H1 (cell line): ENCODE results near the gene TEX264. TPM values are rescaled to one million over a fixed set of nuclear protein-coding genes. Genes with fewer than 3 reads are reported as not detected.

Experiments
- CTCF ChIA-PET: fragments of 300-600 bp; sonication (Branson Sonifier 250); formaldehyde crosslinking; loops from one replicate; lab custom pipeline; 2021; ENCODE audit not compliant: partially characterized antibody; lab: Charles Lee
- POLR2A ChIA-PET: fragments of 300-600 bp; sonication (Branson Sonifier 250); formaldehyde crosslinking; loops from one replicate; lab custom pipeline; 2021; ENCODE audit warnings: inconsistent platforms; ENCODE audit not compliant: partially characterized antibody; lab: Charles Lee
- DNase-seq, 2 experiments: peaks; one replicate each; pipeline versions ENCODE4 v3.0.0 to v3.0.0-alpha.2; 2010 to 2022; ENCODE audit warnings: low spot score in 2 of 2, low read depth in 1 of 2, mixed read lengths in 1 of 2
- FAIRE-seq: peaks from 2 replicates; lab custom pipeline; 2011; peaks lifted over from hg19 to GRCh38; lab: Jason Lieb, UNC
- H2AFZ ChIP-seq: 2 replicates; pipeline ENCODE4 v1.8.1; 2012; ENCODE audit warnings: low read length, inconsistent platforms
- H2AK5ac ChIP-seq: 2 replicates; pipeline ENCODE4 v1.6.1; 2013; ENCODE audit warnings: low read depth, low read length
- H2BK120ac ChIP-seq: replicated peaks from 2 replicates; pipeline ENCODE3; 2013; ENCODE audit warnings: low read depth, low read length, inconsistent platforms
- H2BK12ac ChIP-seq: 2 replicates; pipeline ENCODE4 v1.6.1; 2013; ENCODE audit warnings: low read depth, low read length
- H2BK15ac ChIP-seq: 2 replicates; pipeline ENCODE4 v1.6.1; 2013; ENCODE audit warnings: low read length
- H2BK20ac ChIP-seq: 2 replicates; pipeline ENCODE4 v1.6.1; 2013; ENCODE audit warnings: low read length
- H2BK5ac ChIP-seq: 2 replicates; pipeline ENCODE4 v1.6.1; 2013; ENCODE audit warnings: low read depth, low read length
- H3K14ac ChIP-seq: 2 replicates; pipeline ENCODE4 v1.6.1; 2013; ENCODE audit warnings: inconsistent platforms; ENCODE audit not compliant: insufficient read length
- H3K18ac ChIP-seq: 2 replicates; pipeline ENCODE4 v1.6.1; 2013; ENCODE audit warnings: low read length; ENCODE audit errors: extremely low read depth
- H3K23ac ChIP-seq: 2 replicates; pipeline ENCODE4 v1.6.1; 2013; ENCODE audit warnings: inconsistent platforms; ENCODE audit not compliant: insufficient read length
- H3K23me2 ChIP-seq: 2 replicates; pipeline ENCODE4 v1.6.1; 2013; ENCODE audit warnings: low read depth, low read length
- H3K27ac ChIP-seq: 2 replicates; pipeline ENCODE4 v1.6.1; 2011; ENCODE audit warnings: low read depth, low read length, inconsistent platforms
- H3K27me3 ChIP-seq, 4 experiments: replicated peaks in 1 of 4; 1 replicate in 1 of 4; 2 replicates in 3 of 4; pipeline versions ENCODE4 v1.6.1 to v1.8.1; 2011 to 2013; ENCODE audit warnings: low read length in 3 of 4, mild to moderate bottlenecking in 3 of 4, inconsistent platforms in 2 of 4, mixed read lengths in 2 of 4, moderate library complexity in 1 of 4; ENCODE audit not compliant: control insufficient read depth in 3 of 4, insufficient read depth in 3 of 4; ENCODE audit errors: extremely low read depth in 1 of 4
- H3K36me3 ChIP-seq, 4 experiments: 2 replicates each; pipeline versions ENCODE4 v1.6.1 to v1.8.1; 2011 to 2013; ENCODE audit warnings: mild to moderate bottlenecking in 4 of 4, low read length in 3 of 4, moderate library complexity in 2 of 4, control low read depth in 1 of 4, inconsistent platforms in 1 of 4; ENCODE audit not compliant: insufficient read depth in 4 of 4, control insufficient read depth in 2 of 4
- H3K4ac ChIP-seq: replicated peaks from 2 replicates; pipeline ENCODE3; 2013; ENCODE audit warnings: low read length, low read depth, mixed read lengths, inconsistent platforms; ENCODE audit not compliant: insufficient read length
- H3K4me1 ChIP-seq, 4 experiments: replicated peaks in 1 of 4; 1 replicate in 1 of 4; 2 replicates in 3 of 4; pipeline versions ENCODE4 v1.6.1 to v1.8.1; 2011 to 2013; ENCODE audit warnings: low read length in 3 of 4, inconsistent platforms in 2 of 4, mixed read lengths in 1 of 4; ENCODE audit not compliant: insufficient read depth in 4 of 4, control insufficient read depth in 3 of 4
- H3K4me2 ChIP-seq, 2 experiments: 2 replicates each; pipeline versions ENCODE4 v1.6.1 to v1.8.1; 2011 to 2013; ENCODE audit warnings: low read depth in 2 of 2, low read length in 2 of 2, control low read depth in 1 of 2, inconsistent platforms in 1 of 2, mild to moderate bottlenecking in 1 of 2; ENCODE audit not compliant: insufficient read depth in 1 of 2
- H3K4me3 ChIP-seq, 4 experiments: fragments of 200-600, 300-600 bp in 1 of 4; sonication (generic), shearing (Covaris generic), sonication (Bioruptor Twin) in 1 of 4; 2 replicates each; pipeline versions ENCODE4 v1.5.1 to v1.8.1; 2011 to 2016; ENCODE audit warnings: low read length in 4 of 4, low read depth in 3 of 4, control low read depth in 2 of 4, inconsistent platforms in 2 of 4, mild to moderate bottlenecking in 2 of 4, mixed read lengths in 1 of 4, moderate library complexity in 1 of 4; ENCODE audit not compliant: insufficient read depth in 2 of 4; ENCODE audit errors: extremely low read depth in 1 of 4
- H3K56ac ChIP-seq: replicated peaks from 2 replicates; pipeline ENCODE3; 2013; ENCODE audit warnings: low read depth, mild to moderate bottlenecking, mixed read lengths, low read length, inconsistent platforms; ENCODE audit not compliant: insufficient read length
- H3K79me1 ChIP-seq: 2 replicates; pipeline ENCODE4 v1.6.1; 2013; ENCODE audit warnings: low read depth, low read length, control low read depth
- H3K79me2 ChIP-seq, 2 experiments: 2 replicates each; pipeline versions ENCODE4 v1.6.1 to v1.8.1; 2012 to 2013; ENCODE audit warnings: low read length in 2 of 2, mild to moderate bottlenecking in 2 of 2, inconsistent platforms in 1 of 2; ENCODE audit not compliant: insufficient read depth in 2 of 2, control insufficient read depth in 1 of 2
- H3K9ac ChIP-seq, 4 experiments: replicated peaks in 1 of 4; 1 replicate in 1 of 4; 2 replicates in 3 of 4; pipeline versions ENCODE4 v1.6.1 to v1.8.1; 2011 to 2013; ENCODE audit warnings: low read depth in 3 of 4, low read length in 3 of 4, control low read depth in 2 of 4, mild to moderate bottlenecking in 2 of 4, moderate library complexity in 2 of 4, inconsistent platforms in 1 of 4; ENCODE audit errors: extremely low read depth in 1 of 4
- H3K9me3 ChIP-seq, 2 experiments: 2 replicates each; pipeline versions ENCODE4 v1.6.1 to v1.8.1; 2012 to 2013; ENCODE audit warnings: mild to moderate bottlenecking in 2 of 2, moderate library complexity in 2 of 2, control low read depth in 1 of 2, inconsistent platforms in 1 of 2, low read depth in 1 of 2, low read length in 1 of 2, mixed read lengths in 1 of 2; ENCODE audit not compliant: insufficient read depth in 2 of 2
- H4K20me1 ChIP-seq, 2 experiments: replicated peaks in 1 of 2; 2 replicates each; pipeline versions ENCODE3 to v1.8.1; 2011 to 2013; ENCODE audit warnings: inconsistent platforms in 2 of 2, low read length in 2 of 2, mild to moderate bottlenecking in 1 of 2; ENCODE audit not compliant: insufficient read depth in 2 of 2, control insufficient read depth in 1 of 2
- H4K5ac ChIP-seq: 2 replicates; pipeline ENCODE4 v1.6.1; 2013; ENCODE audit warnings: low read length, low read depth, mixed read lengths, inconsistent platforms; ENCODE audit not compliant: insufficient read length
- H4K8ac ChIP-seq: 2 replicates; pipeline ENCODE4 v1.8.0; 2013; ENCODE audit warnings: mild to moderate bottlenecking, moderate library complexity, low read length, inconsistent platforms; ENCODE audit not compliant: insufficient read depth; ENCODE audit errors: extremely low read depth
- H4K91ac ChIP-seq: replicated peaks from 2 replicates; pipeline ENCODE3; 2013; ENCODE audit warnings: low read length, mixed read lengths, inconsistent platforms; ENCODE audit not compliant: insufficient read length
- BRCA1 ChIP-seq: IDR thresholded peaks from 2 replicates; pipeline ENCODE4 v1.6.1; 2012; ENCODE audit warnings: low read depth, low read length, improper control_type of control experiment
- CHD2 ChIP-seq: IDR thresholded peaks from 2 replicates; pipeline ENCODE4 v1.6.1; 2012; ENCODE audit warnings: low read length, improper control_type of control experiment
- EZH2 ChIP-seq: fragments of 200-600 bp; sonication (generic); IDR thresholded peaks from 2 replicates; pipeline ENCODE4 v1.7.1; 2012; ENCODE audit warnings: low read depth, mild to moderate bottlenecking, moderate library complexity, low read length, inconsistent platforms; ENCODE audit not compliant: severe bottlenecking
- GTF2F1 ChIP-seq: IDR thresholded peaks from 2 replicates; pipeline ENCODE4 v1.6.1; 2012; ENCODE audit warnings: low read depth, low read length, improper control_type of control experiment, borderline replicate concordance
- JUND ChIP-seq: IDR thresholded peaks from 2 replicates; pipeline ENCODE4 v1.6.1; 2011; ENCODE audit warnings: mild to moderate bottlenecking, improper control_type of control experiment, low read length
- KDM1A ChIP-seq: fragments of 200-600, 300-600 bp; sonication (generic); IDR thresholded peaks from 2 replicates; pipeline ENCODE4 v1.7.1; 2016; ENCODE audit warnings: mild to moderate bottlenecking, low read length, borderline replicate concordance
- POLR2A ChIP-seq, 2 experiments: IDR thresholded peaks; 1 replicate in 1 of 2; 2 replicates in 1 of 2; pipeline ENCODE4 v1.6.1; 2011; ENCODE audit warnings: low read depth in 2 of 2, low read length in 2 of 2, mild to moderate bottlenecking in 2 of 2; ENCODE audit errors: control extremely low read depth in 1 of 2
- SIN3A ChIP-seq, 2 experiments: IDR thresholded peaks in 1 of 2; conservative IDR thresholded peaks in 1 of 2; 2 replicates each; pipeline ENCODE4 v1.6.1; 2011 to 2012; ENCODE audit warnings: low read length in 2 of 2, improper control_type of control experiment in 1 of 2, low read depth in 1 of 2, mild to moderate bottlenecking in 1 of 2
- SP2 ChIP-seq: IDR thresholded peaks from 2 replicates; pipeline ENCODE4 v1.6.1; 2012; ENCODE audit warnings: mild to moderate bottlenecking, low read length, inconsistent platforms
- SUZ12 ChIP-seq: fragments of 200-600 bp; sonication (generic); IDR thresholded peaks from 2 replicates; pipeline ENCODE4 v1.6.1; 2012; ENCODE audit warnings: mild to moderate bottlenecking, inconsistent platforms, low read length, moderate library complexity, mixed read lengths
- TEAD4 ChIP-seq: IDR thresholded peaks from 2 replicates; pipeline ENCODE4 v1.6.1; 2012; ENCODE audit warnings: low read depth, low read length, inconsistent platforms, mixed read lengths
- WGBS, 2 experiments: shearing (Covaris generic) in 1 of 2; methylation state at CpG; one replicate each; pipeline versions ENCODE4 v1.1.6 to v1.1.7; 2013 to 2015; ENCODE audit warnings: low lambda C conversion rate in 2 of 2, mixed read lengths in 2 of 2, inconsistent platforms in 1 of 2, low coverage in 1 of 2, missing lambda C conversion rate in 1 of 2; ENCODE audit not compliant: insufficient replicate concordance in 2 of 2, insufficient coverage in 1 of 2, insufficient read length in 1 of 2; ENCODE audit errors: extremely low coverage in 1 of 2, missing lambda C conversion rate in 1 of 2; 5-methylcytosine and 5-hydroxymethylcytosine counted together
- polyA plus RNA-seq, 7 experiments: library from polyadenylated mRNA; depleted of rRNA in 3 of 7; stranded (reverse) in 5 of 7; unstranded in 2 of 7; fragments of >200 nt in 5 of 7; fragments of 200-250 nt in 2 of 7; gene quantifications; 1 replicate in 5 of 7; 2 replicates in 1 of 7; 4 replicates in 1 of 7; pipeline versions ENCODE4 v1.2.1 to v1.2.3, GENCODE V29; 2011 to 2013; ENCODE audit warnings: missing spikeins in 2 of 7, mixed read lengths in 2 of 7
- total RNA-seq: library from RNA; stranded (reverse); fragmentation: NEBNext Ultra II Directional; extraction: Animal tissue kit (Norgen Biotek cat#: 25700); gene quantifications from 2 replicates; pipeline ENCODE4 v1.2.1, GENCODE V29; 2021

The TEX264 gene
- total and polyA plus RNA-seq, 2 of the 8 experiments (the other 6 are each of a cell fraction or from before 2014, with no cell fraction given), result 11.2 to 35.6 TPM

DNA sequence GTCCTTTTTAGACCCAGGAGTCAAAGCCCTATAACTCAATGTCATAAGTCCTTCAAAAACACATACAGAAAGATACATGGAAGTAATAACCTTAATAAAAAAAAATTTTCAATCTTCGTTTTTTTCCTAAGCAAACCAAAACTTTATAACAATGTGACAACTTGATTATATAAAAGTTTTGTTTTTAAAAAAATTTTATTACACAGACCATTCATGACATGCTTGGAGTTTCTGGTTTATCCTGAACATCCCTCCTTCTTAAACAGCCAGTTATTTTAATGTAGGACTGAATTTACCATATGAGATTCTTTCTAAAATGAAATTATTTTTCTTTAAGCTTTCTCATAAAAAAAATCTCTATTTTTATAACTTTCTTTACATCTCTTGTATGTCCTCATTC, 77.3 kb downstream of the TEX264 start:
- Histone ChIP-seq H3K36me3 (no peaks in the 10 kb centered on the region), H3K79me1 (no peaks in the 10 kb centered on the region), H3K56ac (no peak overlapping the region), H3K4me3 (no peak overlapping the region), H3K23ac (no peak overlapping the region), H2BK5ac (no peak overlapping the region), H3K4ac (no peak overlapping the region), H2BK20ac (no peak overlapping the region), H2AK5ac (no peak overlapping the region), H3K27me3 (no peaks in the 10 kb centered on the region), H2AFZ (no peak overlapping the region), H4K91ac (no peak overlapping the region), H3K9ac (no peak overlapping the region), H3K23me2 (no peaks in the 10 kb centered on the region), H3K4me2 (no peak overlapping the region), H4K20me1 (no peaks in the 10 kb centered on the region), H3K14ac (no peak overlapping the region), H2BK120ac (no peak overlapping the region), H3K27ac (no peak overlapping the region), H3K9me3 (peaks cover 0 to 7% of the 10 kb centered on the region in 2 experiments; a peak in 2 of 4 replicates), H3K18ac (no peak overlapping the region), H2BK15ac (no peak overlapping the region), H4K5ac (no peak overlapping the region), H4K8ac (no peak overlapping the region), H2BK12ac (no peak overlapping the region), H3K79me2 (no peaks in the 10 kb centered on the region), H3K4me1 (no peaks in the 10 kb centered on the region; a peak in 1 of 7 replicates)
- CTCF ChIA-PET, result interaction anchor here (0.8 to 1.1 kb wide), 2 partner anchors 48 to 190 kb away, joined by 3 read pairs; no protein-coding TSS in a partner anchor
- WGBS, 2 experiments, result 72% methylated on average over 1 of the region's 1 CpG; no CpG with 5 or more reads in 1 of the 2 experiments
- DNase-seq (no peak), FAIRE-seq (no peak)
- POLR2A ChIA-PET, result no interaction called here
- no peak for TF ChIP-seq GTF2F1
- TF ChIP-seq TEAD4, result no peak
- no peak for TF ChIP-seq SIN3A (conservative IDR thresholded peaks at IDR 0.05 in 1 of 2, IDR thresholded peaks at IDR 0.05 in 1 of 2; ENCODE audit: low read depth in 1 of 2, low read length in 2 of 2)
- TF ChIP-seq POLR2A (IDR thresholded peaks at IDR 0.05; ENCODE audit: control extremely low read depth in 1 of 2, low read depth in 2 of 2, low read length in 2 of 2), result no peak
- TF ChIP-seq BRCA1, result no peak
- no peak for TF ChIP-seq JUND
- no peak for TF ChIP-seq CHD2
- TF ChIP-seq EZH2, result no peak
- no peak for TF ChIP-seq KDM1A
- no peak for TF ChIP-seq SUZ12
- TF ChIP-seq SP2, result no peak
